Astrocyte (in vitro differentiated cells and primary cell): Measurements from ENCODE around the gene RBM25.
"Not testable (repeated sequence)": the region's sequence is repeated elsewhere in the genome, so short reads cannot be mapped to it uniquely, and the experiment has no call there.

ENCODE experiments used
- EZH2 ChIP-seq: IDR thresholded peaks from 2 replicates; pipeline ENCODE4 v1.6.1; 2012; ENCODE audit warnings: mild to moderate bottlenecking, low read length, inconsistent platforms; ENCODE audit not compliant: insufficient read depth
- TF ChIP-seq, protein P1 (sequence below): IDR thresholded peaks from 2 replicates; pipeline ENCODE4 v1.5.1; 2011; ENCODE audit warnings: low read depth, mild to moderate bottlenecking, inconsistent platforms, low read length, moderate library complexity; ENCODE audit not compliant: insufficient read depth

DNA sequence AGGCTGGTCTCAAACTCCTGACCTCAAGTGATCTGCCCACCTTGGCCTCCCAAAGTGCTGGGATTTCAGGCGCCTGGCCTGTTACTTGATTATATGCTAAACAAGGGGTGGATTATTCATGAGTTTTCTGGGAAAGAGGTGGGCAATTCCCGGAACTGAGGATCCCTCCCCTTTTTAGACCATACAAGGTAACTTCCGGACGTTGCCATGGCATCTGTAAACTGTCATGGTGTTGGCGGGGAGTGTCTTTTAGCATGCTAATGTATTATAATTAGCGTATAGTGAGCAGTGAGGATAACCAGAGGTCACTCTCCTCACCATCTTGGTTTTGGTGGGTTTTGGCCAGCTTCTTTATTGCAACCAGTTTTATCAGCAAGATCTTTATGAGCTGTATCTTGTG lies 111.5 kb downstream of the RBM25 start:
- not testable (repeated sequence) for TF ChIP-seq EZH2
- TF ChIP-seq, protein P1, sequence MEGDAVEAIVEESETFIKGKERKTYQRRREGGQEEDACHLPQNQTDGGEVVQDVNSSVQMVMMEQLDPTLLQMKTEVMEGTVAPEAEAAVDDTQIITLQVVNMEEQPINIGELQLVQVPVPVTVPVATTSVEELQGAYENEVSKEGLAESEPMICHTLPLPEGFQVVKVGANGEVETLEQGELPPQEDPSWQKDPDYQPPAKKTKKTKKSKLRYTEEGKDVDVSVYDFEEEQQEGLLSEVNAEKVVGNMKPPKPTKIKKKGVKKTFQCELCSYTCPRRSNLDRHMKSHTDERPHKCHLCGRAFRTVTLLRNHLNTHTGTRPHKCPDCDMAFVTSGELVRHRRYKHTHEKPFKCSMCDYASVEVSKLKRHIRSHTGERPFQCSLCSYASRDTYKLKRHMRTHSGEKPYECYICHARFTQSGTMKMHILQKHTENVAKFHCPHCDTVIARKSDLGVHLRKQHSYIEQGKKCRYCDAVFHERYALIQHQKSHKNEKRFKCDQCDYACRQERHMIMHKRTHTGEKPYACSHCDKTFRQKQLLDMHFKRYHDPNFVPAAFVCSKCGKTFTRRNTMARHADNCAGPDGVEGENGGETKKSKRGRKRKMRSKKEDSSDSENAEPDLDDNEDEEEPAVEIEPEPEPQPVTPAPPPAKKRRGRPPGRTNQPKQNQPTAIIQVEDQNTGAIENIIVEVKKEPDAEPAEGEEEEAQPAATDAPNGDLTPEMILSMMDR = not testable (repeated sequence)
